ENCODE results near the gene CFHR4.
"Not testable (repeated sequence)": the region's sequence is repeated elsewhere in the genome, so short reads cannot be mapped to it uniquely, and the experiment has no call there.

DNA sequence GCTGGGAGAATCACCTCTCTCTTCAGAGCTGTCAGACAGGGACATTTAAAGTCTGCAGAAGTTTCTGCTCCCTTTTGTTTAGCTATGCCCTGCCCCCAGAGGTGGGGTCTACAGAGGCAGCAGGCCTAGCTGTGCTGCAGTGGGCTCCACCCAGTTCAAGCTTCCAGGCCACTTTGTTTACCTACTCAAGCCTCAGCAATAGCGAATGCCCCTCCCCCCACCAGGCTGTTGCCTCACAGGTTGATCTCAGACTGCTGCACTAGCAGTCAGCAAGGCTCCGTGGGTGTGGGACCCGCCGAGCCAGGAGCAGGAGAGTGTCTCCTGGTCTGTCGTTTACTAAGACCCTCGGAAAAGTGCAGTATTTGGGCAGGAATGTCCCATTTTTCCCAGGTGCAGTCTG lies 53.6 kb downstream of the CFHR4 start:
- not testable (repeated sequence) for TF ChIP-seq EP300, POLR2A, CTCF (IDR thresholded peaks at IDR 0.05)

Data from suprapubic skin (tissue), 3 donors.